Left kidney (tissue), 2 donors: ENCODE data around the gene RHOH. TPM values are rescaled to one million over a fixed set of nuclear protein-coding genes. Genes with fewer than 3 reads are reported as not detected.

Experiments
- DNase-seq: peaks from one replicate; pipeline ENCODE4 v3.0.0-alpha.2; 2013
- polyA plus RNA-seq: library from polyadenylated mRNA; unstranded; fragments of 120-200 nt; gene quantifications from one replicate; pipeline ENCODE4 v1.2.1, GENCODE V29; 2013; ENCODE audit not compliant: insufficient read length

RHOH gene
- polyA plus RNA-seq, 1 donor, result 0.50 TPM

DNA sequence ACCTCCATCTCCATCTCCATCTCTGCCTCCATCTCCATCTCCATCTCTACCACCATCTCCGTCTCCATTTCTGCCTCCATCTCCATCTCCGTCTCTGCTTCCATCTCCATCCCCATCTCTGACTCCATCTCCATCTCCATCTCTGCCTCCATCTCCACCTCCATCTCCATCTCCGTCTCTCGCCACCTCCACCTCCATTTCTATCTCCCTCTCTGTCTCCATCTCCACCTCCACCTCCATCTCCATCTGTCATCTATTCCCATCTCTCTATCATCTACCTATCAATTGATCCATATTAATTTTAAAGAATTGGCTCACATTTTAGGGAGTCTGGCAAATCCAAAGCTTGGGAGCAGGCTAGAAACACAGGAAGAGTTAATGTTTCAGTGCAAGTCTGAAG is 98.7 kb downstream of the RHOH start:
- no peak for DNase-seq

Other genes with a start within 250 kb of the RHOH start
- gene PDS5A, start 219.1 kb upstream of the RHOH start, polyA plus RNA-seq, result 80.8 TPM
- gene N4BP2, start 140.2 kb upstream of the RHOH start, polyA plus RNA-seq, result 30.9 TPM
- 1.4 TPM for gene CHRNA9, start 138.3 kb downstream of the RHOH start, polyA plus RNA-seq